Stimulated activated naive CD8-positive, alpha-beta T cell treated with anti-CD3 and anti-CD28 coated beads, Interleukin-15, Interleukin-2, amounts not matched to agents 100 U/mL and 50 U/mL, for 24 hours (primary cell): Measurements from ENCODE around the gene MOSPD3.

ENCODE experiments used
- ATAC-seq: fragments of 150-1000 bp; cut with Tn5 transposase; one replicate; pipeline ENCODE4 v1.10.0; 2021
- DNase-seq: peaks from one replicate; pipeline ENCODE4 v3.0.0; 2021

MOSPD3 gene

GRCh38 chr7:100575746-100576383, 36.5 kb upstream of the MOSPD3 start:
- ATAC-seq (no peak), DNase-seq (no peak)

- ATAC-seq (no peak), DNase-seq (no peak)
Measured at GRCh38 chr7:100576384-100576993, 35.9 kb upstream of the MOSPD3 start.

GRCh38 chr7:100577103-100577502, 35.2 kb upstream of the MOSPD3 start:
- no peak for DNase-seq
- ATAC-seq = no peak

- DNase-seq = no peak
- ATAC-seq = no peak
Measured at GRCh38 chr7:100577507-100577906, 34.8 kb upstream of the MOSPD3 start.

- ATAC-seq = no peak
Measured at GRCh38 chr7:100578246-100579183, 33.8 kb upstream of the MOSPD3 start.

GRCh38 chr7:100580466-100581283, 31.7 kb upstream of the MOSPD3 start:
- no peak for ATAC-seq
- no peak for DNase-seq

More at GRCh38 chr7:100578246-100579183, 33.8 kb upstream of the MOSPD3 start:
- DNase-seq = no peak

GRCh38 chr7:100582041-100582579, 30.2 kb upstream of the MOSPD3 start:
- no peak for DNase-seq
- ATAC-seq = no peak

- DNase-seq = no peak
- no peak for ATAC-seq
Measured at GRCh38 chr7:100582650-100583049, 29.7 kb upstream of the MOSPD3 start.

GRCh38 chr7:100583132-100584053, 28.9 kb upstream of the MOSPD3 start:
- DNase-seq (peak; percentile 83), ATAC-seq (peak; percentile 19)

GRCh38 chr7:100584054-100584682, 28.2 kb upstream of the MOSPD3 start:
- DNase-seq = no peak
- ATAC-seq = no peak

GRCh38 chr7:100584683-100585510, 27.4 kb upstream of the MOSPD3 start:
- ATAC-seq (no peak), DNase-seq (peak; percentile 33)

GRCh38 chr7:100585511-100586265, 26.7 kb upstream of the MOSPD3 start, which contains the start of gene LRCH4:
Gene LRCH4 (minus strand): TSS chr7:100586129. CDS start chr7:100586100, 29 bp downstream.
- DNase-seq (peak; percentile 68), ATAC-seq (peak; percentile 9)

GRCh38 chr7:100586266-100587025, 25.9 kb upstream of the MOSPD3 start, which contains the start of gene FBXO24:
Gene FBXO24 (plus strand): TSS chr7:100586328. CDS start chr7:100586626, 298 bp downstream.
- DNase-seq = peak; percentile 99
- peak; percentile 93 for ATAC-seq

GRCh38 chr7:100588438-100588837, 23.9 kb upstream of the MOSPD3 start:
- no peak for DNase-seq

GRCh38 chr7:100589341-100589947, 22.9 kb upstream of the MOSPD3 start:
- no peak for ATAC-seq

More at GRCh38 chr7:100588438-100588837, 23.9 kb upstream of the MOSPD3 start:
- ATAC-seq = no peak

GRCh38 chr7:100590077-100590737, 22.1 kb upstream of the MOSPD3 start:
- ATAC-seq (no peak), DNase-seq (no peak)

More at GRCh38 chr7:100589341-100589947, 22.9 kb upstream of the MOSPD3 start:
- no peak for DNase-seq
